ENCODE data around the gene CROCC. TPM values are rescaled to one million over a fixed set of nuclear protein-coding genes. Genes with fewer than 3 reads are reported as not detected.

CROCC gene
- total and polyA plus RNA-seq, 2 experiments from 2014 or later = 15.1 to 106 TPM

DNA sequence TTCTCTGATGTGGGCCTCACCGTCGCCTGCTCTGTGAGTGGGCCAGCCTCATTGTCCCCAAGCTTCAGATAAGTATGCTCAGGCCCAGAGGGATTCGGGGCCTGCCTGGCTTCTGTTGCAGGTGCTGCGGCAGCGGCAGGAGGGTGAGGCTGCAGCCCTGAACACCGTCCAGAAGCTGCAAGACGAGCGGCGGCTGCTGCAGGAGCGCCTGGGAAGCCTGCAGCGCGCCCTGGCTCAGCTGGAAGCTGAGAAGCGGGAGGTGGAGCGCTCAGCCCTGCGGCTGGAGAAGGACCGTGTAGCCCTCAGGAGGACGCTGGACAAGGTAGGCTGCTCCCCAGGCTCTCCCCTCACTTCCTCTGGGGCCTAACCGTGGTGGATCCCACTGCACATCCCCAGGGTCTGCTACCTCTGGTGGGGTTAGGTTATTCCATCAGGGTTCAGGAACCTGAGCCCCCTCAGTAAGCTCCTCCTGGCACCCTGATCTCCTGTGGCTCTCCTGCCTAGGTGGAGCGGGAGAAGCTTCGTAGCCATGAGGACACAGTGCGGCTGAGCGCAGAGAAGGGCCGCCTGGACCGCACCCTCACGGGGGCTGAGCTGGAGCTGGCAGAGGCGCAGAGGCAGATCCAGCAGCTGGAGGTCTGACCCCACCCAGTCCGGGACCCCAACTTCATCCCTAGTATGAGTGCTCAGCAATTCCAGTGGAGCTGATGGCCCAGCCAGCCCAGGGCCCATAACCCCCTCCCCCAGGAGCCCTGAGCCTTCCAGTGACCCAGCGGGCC, 48.6 kb downstream of the CROCC start:
- no peak overlapping the region for H2AFZ ChIP-seq
- H3K4me1 ChIP-seq (ENCODE audit: insufficient read depth) = peaks cover 7% of the 10 kb centered on the region; the same call in 1 of the 2 replicates
- H3K79me2 ChIP-seq (replicated peaks; ENCODE audit: insufficient read depth) = no peaks in the 10 kb centered on the region
- Mint-ChIP-seq H3K36me3 (ENCODE audit: low read depth) (peaks cover 53% of the 10 kb centered on the region), H3K27me3 (ENCODE audit: insufficient read depth, low read depth, poor library complexity) (peaks cover 11% of the 10 kb centered on the region), H3K9me3 (no peaks in the 10 kb centered on the region), H3K4me3 (no peak overlapping the region), H3K27ac (no peak overlapping the region), H3K4me1 (peaks cover 21% of the 10 kb centered on the region)
- no peak overlapping the region for H3K27ac ChIP-seq (ENCODE audit: low read depth)
- no peak overlapping the region for H3K4me2 ChIP-seq
- H3K36me3 ChIP-seq (ENCODE audit: insufficient read depth) = no peaks in the 10 kb centered on the region; the same call in 1 of the 2 replicates
- H4K20me1 ChIP-seq (replicated peaks; ENCODE audit: insufficient read depth) = 0 out of 2 replicates have a peak, but pooled peaks cover 5% of the 10 kb centered on the region
- no peak for ATAC-seq
- H3K27me3 ChIP-seq (ENCODE audit: insufficient read depth) = no peaks in the 10 kb centered on the region
- no peak overlapping the region for H3K4me3 ChIP-seq
- DNase-seq (ENCODE audit: low spot score) = no peak
- TF ChIP-seq, protein P1, sequence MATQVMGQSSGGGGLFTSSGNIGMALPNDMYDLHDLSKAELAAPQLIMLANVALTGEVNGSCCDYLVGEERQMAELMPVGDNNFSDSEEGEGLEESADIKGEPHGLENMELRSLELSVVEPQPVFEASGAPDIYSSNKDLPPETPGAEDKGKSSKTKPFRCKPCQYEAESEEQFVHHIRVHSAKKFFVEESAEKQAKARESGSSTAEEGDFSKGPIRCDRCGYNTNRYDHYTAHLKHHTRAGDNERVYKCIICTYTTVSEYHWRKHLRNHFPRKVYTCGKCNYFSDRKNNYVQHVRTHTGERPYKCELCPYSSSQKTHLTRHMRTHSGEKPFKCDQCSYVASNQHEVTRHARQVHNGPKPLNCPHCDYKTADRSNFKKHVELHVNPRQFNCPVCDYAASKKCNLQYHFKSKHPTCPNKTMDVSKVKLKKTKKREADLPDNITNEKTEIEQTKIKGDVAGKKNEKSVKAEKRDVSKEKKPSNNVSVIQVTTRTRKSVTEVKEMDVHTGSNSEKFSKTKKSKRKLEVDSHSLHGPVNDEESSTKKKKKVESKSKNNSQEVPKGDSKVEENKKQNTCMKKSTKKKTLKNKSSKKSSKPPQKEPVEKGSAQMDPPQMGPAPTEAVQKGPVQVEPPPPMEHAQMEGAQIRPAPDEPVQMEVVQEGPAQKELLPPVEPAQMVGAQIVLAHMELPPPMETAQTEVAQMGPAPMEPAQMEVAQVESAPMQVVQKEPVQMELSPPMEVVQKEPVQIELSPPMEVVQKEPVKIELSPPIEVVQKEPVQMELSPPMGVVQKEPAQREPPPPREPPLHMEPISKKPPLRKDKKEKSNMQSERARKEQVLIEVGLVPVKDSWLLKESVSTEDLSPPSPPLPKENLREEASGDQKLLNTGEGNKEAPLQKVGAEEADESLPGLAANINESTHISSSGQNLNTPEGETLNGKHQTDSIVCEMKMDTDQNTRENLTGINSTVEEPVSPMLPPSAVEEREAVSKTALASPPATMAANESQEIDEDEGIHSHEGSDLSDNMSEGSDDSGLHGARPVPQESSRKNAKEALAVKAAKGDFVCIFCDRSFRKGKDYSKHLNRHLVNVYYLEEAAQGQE (IDR thresholded peaks at IDR 0.05; ENCODE audit: unreplicated experiment) = no peak
- no peak for TF ChIP-seq EZH2 (IDR thresholded peaks at IDR 0.05; ENCODE audit: low read depth, unreplicated experiment)
- no peak for TF ChIP-seq CREB1 (CRISPR knock-in tag; IDR thresholded peaks at IDR 0.05; ENCODE audit: low read depth)
- no peak for TF ChIP-seq ZNF462 (CRISPR knock-in tag; IDR thresholded peaks at IDR 0.05)
- TF ChIP-seq JUNB (IDR thresholded peaks at IDR 0.05; ENCODE audit: unreplicated experiment) = no peak
- TF ChIP-seq ETS1 (IDR thresholded peaks at IDR 0.05) = no peak
- no peak for TF ChIP-seq ZNF331 (CRISPR knock-in tag; IDR thresholded peaks at IDR 0.05; ENCODE audit: low read depth)
- TF ChIP-seq NANOG (IDR thresholded peaks at IDR 0.05; ENCODE audit: borderline replicate concordance) = no peak
- TF ChIP-seq, protein P2, sequence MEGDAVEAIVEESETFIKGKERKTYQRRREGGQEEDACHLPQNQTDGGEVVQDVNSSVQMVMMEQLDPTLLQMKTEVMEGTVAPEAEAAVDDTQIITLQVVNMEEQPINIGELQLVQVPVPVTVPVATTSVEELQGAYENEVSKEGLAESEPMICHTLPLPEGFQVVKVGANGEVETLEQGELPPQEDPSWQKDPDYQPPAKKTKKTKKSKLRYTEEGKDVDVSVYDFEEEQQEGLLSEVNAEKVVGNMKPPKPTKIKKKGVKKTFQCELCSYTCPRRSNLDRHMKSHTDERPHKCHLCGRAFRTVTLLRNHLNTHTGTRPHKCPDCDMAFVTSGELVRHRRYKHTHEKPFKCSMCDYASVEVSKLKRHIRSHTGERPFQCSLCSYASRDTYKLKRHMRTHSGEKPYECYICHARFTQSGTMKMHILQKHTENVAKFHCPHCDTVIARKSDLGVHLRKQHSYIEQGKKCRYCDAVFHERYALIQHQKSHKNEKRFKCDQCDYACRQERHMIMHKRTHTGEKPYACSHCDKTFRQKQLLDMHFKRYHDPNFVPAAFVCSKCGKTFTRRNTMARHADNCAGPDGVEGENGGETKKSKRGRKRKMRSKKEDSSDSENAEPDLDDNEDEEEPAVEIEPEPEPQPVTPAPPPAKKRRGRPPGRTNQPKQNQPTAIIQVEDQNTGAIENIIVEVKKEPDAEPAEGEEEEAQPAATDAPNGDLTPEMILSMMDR (conservative IDR thresholded peaks at IDR 0.05; ENCODE audit: low read depth in 2 of 2) = no peak
- TF ChIP-seq STAT1 (IDR thresholded peaks at IDR 0.05; ENCODE audit: unreplicated experiment) = no peak
- no peak for TF ChIP-seq POLR2AphosphoS5 (IDR thresholded peaks at IDR 0.05; ENCODE audit: low read depth)
- TF ChIP-seq ZNF114 (CRISPR knock-in tag; IDR thresholded peaks at IDR 0.05) = no peak
- TF ChIP-seq EZH2phosphoT487 (IDR thresholded peaks at IDR 0.05; ENCODE audit: unreplicated experiment) = no peak
- peaks cover 10% of the 10 kb centered on the region; the same call in 1 of the 2 replicates for H3F3A ChIP-seq (replicated peaks; ENCODE audit: low read depth)
- no peaks in the 10 kb centered on the region for H3K9me2 ChIP-seq (ENCODE audit: insufficient read depth)
